HUES48 (cell line): Measurements from ENCODE around the gene GNG14.
"Not testable (repeated sequence)": the region's sequence is repeated elsewhere in the genome, so short reads cannot be mapped to it uniquely, and the experiment has no call there.

Experiments
- H3K27ac ChIP-seq: one replicate; pipeline ENCODE4 v1.7.0; 2013; ENCODE audit warnings: low read depth, low read length, inconsistent platforms
- H3K27me3 ChIP-seq: 2 replicates; pipeline ENCODE4 v1.6.1; 2013; ENCODE audit warnings: mild to moderate bottlenecking, low read length; ENCODE audit not compliant: control insufficient read depth, insufficient read depth
- H3K36me3 ChIP-seq: 2 replicates; pipeline ENCODE4 v1.6.1; 2013; ENCODE audit warnings: low read length; ENCODE audit not compliant: control insufficient read depth, insufficient read depth
- H3K4me1 ChIP-seq: 2 replicates; pipeline ENCODE4 v1.6.1; 2013; ENCODE audit warnings: mild to moderate bottlenecking, low read length; ENCODE audit not compliant: control insufficient read depth, insufficient read depth
- H3K4me3 ChIP-seq: 2 replicates; pipeline ENCODE4 v1.5.1; 2013; ENCODE audit warnings: mild to moderate bottlenecking, low read depth, low read length
- H3K9ac ChIP-seq: 2 replicates; pipeline ENCODE4 v1.6.1; 2013; ENCODE audit warnings: mild to moderate bottlenecking, low read depth, low read length, moderate library complexity
- H3K9me3 ChIP-seq: 2 replicates; pipeline ENCODE4 v1.6.1; 2013; ENCODE audit warnings: low read length; ENCODE audit not compliant: control insufficient read depth, insufficient read depth

The GNG14 gene

DNA sequence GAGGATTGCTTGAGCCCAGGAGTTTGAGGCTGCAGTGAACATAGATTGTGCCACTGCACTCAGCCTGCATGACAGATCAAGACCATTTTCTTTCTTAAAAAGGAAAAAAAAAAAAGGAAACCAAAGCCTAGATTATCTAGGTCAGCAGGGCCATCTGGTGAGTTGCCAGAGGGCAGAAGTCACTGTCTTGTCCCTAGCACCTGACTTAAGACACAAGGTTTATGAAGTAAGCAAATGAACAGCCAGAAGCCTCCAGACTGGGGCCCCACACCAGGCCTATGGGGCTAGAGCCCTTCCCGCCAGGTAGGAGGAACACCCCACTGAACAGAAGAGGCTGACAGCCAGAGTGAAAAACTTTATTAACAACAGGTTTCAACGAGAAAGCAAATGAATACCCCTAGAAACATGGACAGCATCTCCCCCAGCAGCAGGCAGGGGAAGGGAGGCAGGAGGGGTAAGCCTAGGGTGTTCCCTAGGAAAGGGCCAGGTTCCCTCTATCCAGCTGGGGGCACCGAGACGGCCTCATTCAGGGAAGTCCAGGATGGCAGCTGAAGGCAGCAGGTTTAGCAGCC lies 20.0 kb upstream of the GNG14 start:
- Histone ChIP-seq H3K36me3 (peaks cover 25% of the 10 kb centered on the region), H3K9ac (no peak overlapping the region), H3K27me3 (no peaks in the 10 kb centered on the region), H3K9me3 (no peaks in the 10 kb centered on the region), H3K4me1 (peaks cover 9% of the 10 kb centered on the region), H3K27ac (no peak overlapping the region), H3K4me3 (peak overlapping the region; percentile 94; the same call in 1 of the 2 replicates)

DNA sequence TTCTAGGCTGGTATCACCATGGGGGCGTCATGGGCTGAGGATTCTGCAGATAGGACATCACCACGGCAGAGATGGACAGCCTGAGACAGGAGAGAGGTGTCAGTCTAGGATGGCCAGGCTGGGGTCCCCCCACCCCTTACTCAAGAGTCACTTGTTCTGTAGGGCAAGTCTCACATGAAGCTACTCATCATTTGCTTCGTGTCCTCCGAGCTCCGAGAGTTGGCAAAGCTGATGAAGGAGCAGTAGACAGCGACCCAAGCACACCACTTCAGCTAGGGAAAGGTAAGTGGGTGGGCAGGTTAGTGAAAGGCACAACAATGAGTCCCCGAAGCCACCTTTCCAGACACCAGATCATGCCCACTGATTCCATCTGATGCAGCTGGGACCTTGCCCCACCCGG lies 19.5 kb upstream of the GNG14 start:
- Histone ChIP-seq H3K9me3 (no peaks in the 10 kb centered on the region), H3K9ac (no peak overlapping the region), H3K4me3 (peak overlapping the region; percentile 97), H3K36me3 (peaks cover 25% of the 10 kb centered on the region), H3K27me3 (no peaks in the 10 kb centered on the region), H3K27ac (no peak overlapping the region), H3K4me1 (peaks cover 9% of the 10 kb centered on the region)

DNA sequence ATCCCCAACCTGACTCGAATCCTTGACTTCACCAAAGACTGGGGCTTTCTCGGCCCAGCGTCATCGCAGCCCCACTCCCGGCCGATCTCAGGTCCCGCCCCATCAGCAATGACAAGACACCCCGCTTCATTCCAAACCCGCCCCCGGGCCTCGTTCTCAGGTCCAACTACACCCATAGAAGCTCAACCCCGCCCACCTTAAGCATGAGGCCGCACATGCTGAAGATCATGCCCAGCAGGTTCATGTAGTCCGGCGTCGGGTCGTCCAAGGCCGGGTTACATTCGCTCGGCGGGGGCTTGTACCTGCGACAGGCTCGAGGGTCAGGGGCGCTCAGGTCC lies 18.9 kb upstream of the GNG14 start:
- peaks cover 24% of the 10 kb centered on the region for H3K36me3 ChIP-seq
- no peaks in the 10 kb centered on the region for H3K27me3 ChIP-seq
- H3K4me1 ChIP-seq = peaks cover 9% of the 10 kb centered on the region
- no peaks in the 10 kb centered on the region for H3K9me3 ChIP-seq
- peak overlapping the region; percentile 87 for H3K9ac ChIP-seq
- H3K27ac ChIP-seq = peak overlapping the region; percentile 95
- peak overlapping the region; percentile 97 for H3K4me3 ChIP-seq

DNA sequence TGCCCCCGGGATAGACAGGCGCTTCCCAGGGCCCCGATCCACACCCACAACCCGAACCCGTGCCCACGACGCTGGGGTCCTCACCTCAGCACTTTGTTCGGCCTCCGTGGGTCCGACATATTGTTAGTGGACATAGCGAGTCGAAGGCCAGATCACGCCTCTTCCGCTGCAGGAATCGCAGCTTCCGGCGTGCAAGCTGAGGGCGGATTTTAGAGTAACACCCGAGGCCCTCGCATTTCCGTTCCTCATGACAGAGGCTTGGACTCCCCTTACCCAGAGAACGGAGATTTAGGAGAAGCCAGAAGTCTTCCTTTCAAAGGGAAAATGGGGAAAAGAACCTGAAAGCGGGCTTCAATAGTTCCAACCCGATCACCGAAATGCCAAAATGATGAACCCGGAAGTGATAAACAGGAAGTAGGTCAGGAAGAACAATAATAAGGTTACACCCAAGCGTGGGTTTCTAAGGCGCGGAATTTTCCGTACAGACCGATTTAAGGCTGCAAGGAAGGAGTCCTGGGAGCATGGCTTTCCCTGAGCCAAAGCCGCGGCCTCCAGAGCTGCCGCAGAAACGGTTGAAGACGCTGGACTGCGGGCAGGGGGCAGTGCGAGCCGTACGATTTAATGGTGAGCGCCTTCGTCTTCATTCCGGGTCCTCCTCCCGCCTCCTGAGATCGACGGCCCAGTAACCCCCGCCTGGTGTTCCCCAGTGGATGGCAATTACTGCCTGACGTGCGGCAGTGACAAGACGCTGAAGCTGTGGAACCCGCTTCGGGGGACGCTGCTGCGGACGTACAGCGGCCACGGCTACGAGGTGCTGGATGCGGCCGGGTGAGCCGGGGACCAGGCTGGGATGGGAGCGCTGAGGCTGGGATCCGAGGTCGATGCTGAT lies 18.3 kb upstream of the GNG14 start:
- Histone ChIP-seq H3K27ac (peak overlapping the region; percentile 95), H3K4me3 (peak overlapping the region; percentile 97), H3K9me3 (no peaks in the 10 kb centered on the region), H3K4me1 (peaks cover 9% of the 10 kb centered on the region), H3K36me3 (peaks cover 29% of the 10 kb centered on the region), H3K9ac (peak overlapping the region; percentile 87), H3K27me3 (no peaks in the 10 kb centered on the region)

DNA sequence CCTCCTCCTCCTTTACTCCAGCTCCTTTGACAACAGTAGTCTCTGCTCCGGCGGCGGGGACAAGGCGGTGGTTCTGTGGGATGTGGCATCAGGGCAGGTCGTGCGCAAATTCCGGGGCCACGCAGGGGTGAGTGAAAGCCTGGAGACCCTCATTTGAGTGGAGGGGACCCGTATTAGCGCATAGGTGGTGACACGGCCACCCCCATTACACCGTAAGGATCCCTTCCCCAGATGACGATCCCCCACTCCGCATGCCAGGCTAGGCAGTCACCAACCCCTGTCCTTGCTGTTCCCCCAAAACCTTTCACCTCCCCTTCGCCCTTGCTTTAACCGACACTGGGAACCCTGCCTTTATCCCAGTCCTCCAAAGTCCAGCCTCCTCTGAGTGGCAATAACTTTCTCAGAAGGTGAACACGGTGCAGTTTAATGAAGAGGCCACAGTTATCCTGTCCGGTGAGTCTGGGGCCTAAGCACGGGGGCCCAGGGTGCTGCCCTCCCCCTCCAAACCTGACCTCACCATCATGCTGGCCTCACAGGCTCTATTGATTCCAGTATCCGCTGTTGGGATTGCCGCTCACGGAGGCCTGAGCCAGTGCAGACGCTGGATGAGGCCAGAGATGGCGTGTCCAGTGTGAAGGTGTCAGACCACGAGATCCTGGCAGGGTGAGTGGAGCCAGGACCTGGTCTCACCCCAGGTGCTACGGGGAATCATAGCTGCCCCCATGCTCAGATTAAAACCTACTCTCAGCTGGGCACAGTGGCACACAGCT lies 17.5 kb upstream of the GNG14 start:
- Histone ChIP-seq H3K36me3 (peaks cover 28% of the 10 kb centered on the region), H3K27ac (peak overlapping the region; percentile 95)

DNA sequence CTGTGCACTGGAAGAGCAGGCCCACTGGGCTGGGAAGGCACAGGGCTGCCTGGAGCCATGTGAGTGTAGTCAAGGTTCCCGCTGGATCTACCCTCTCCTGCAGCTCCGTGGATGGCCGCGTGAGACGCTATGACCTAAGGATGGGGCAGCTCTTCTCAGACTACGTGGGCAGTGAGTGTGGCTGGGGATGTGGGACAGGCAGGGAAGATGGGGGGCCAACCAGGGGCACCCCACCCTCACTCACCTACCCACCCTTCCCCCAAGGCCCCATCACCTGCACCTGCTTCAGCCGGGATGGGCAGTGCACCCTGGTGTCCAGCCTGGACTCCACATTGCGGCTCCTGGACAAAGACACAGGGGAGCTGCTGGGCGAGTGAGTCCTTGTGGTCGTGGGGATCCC lies 15.1 kb upstream of the GNG14 start:
- Histone ChIP-seq H3K4me3 (no peak overlapping the region), H3K27ac (no peak overlapping the region), H3K9ac (no peak overlapping the region), H3K27me3 (no peaks in the 10 kb centered on the region), H3K36me3 (peaks cover 46% of the 10 kb centered on the region), H3K9me3 (no peaks in the 10 kb centered on the region), H3K4me1 (peaks cover 9% of the 10 kb centered on the region)

More for the DNA sequence above, 17.5 kb upstream of the GNG14 start:
- Histone ChIP-seq H3K27me3 (no peaks in the 10 kb centered on the region), H3K9me3 (no peaks in the 10 kb centered on the region), H3K9ac (peak overlapping the region; percentile 87), H3K4me1 (peaks cover 9% of the 10 kb centered on the region), H3K4me3 (peak overlapping the region; percentile 97)

DNA sequence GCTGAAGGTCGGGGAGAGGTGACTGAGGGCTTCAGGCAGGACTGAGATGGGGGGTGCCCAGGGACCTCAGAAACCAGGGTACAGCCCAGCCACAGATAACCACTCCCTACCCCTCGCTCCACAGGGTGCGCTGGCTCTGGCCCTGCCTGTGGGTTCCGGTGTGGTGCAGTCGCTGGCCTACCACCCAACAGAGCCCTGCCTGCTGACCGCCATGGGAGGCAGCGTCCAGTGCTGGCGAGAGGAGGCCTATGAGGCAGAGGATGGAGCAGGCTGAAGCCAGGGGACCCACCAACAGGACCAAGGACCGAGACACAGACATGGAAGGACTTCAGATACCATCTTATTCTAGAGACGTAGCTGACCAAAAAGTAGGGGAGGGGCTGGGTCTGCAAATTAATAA lies 12.4 kb upstream of the GNG14 start:
- H3K27me3 ChIP-seq = no peaks in the 10 kb centered on the region
- no peak overlapping the region for H3K4me3 ChIP-seq
- H3K4me1 ChIP-seq = peaks cover 2% of the 10 kb centered on the region; the same call in 1 of the 2 replicates
- no peak overlapping the region for H3K9ac ChIP-seq
- H3K27ac ChIP-seq = no peak overlapping the region
- peaks cover 67% of the 10 kb centered on the region for H3K36me3 ChIP-seq
- H3K9me3 ChIP-seq = no peaks in the 10 kb centered on the region

DNA sequence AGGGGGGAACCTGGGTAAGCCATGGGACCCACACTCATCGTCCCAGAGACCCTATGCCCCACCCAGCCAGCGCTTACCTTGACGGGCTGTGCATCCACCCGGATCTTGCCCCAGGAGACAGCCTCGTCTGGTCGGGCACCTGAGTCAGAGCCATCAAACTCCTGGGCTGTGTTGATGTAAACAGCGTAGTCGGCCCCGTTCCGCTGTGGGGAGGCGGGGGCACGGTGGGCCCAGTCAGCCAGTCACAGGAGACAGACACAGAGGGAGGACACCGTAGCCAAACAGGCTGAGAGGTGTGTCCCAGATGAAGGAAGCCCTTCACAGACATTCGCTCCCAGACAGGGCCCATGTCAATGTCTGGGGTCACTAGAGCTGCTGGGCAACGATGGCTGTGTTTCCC lies 11.9 kb upstream of the GNG14 start:
- Histone ChIP-seq H3K36me3 (peaks cover 67% of the 10 kb centered on the region), H3K27me3 (no peaks in the 10 kb centered on the region), H3K4me3 (no peak overlapping the region), H3K9ac (no peak overlapping the region), H3K9me3 (no peaks in the 10 kb centered on the region), H3K27ac (no peak overlapping the region), H3K4me1 (no peaks in the 10 kb centered on the region)

DNA sequence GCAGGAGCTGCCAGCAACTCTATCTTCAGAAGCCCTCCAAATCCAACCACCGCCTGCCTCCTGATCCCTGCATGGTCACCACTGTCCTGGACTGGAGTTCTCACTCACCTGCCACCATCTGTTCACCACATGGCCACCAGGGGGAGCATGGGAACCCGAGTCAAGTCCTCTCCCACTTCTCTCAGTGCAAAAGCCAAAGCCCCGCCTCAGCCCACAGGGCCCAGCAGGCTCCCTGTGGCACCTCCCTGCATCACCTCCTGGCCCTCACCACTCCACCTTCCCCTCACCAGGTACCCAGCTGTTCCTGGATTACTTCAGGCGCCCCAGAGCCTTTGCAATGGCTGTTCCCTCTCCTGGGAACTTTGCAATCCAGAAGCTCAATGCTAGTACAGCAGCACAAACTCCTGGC lies 11.4 kb upstream of the GNG14 start:
- no peak overlapping the region for H3K4me3 ChIP-seq
- H3K9ac ChIP-seq = no peak overlapping the region
- no peaks in the 10 kb centered on the region for H3K9me3 ChIP-seq
- no peaks in the 10 kb centered on the region for H3K4me1 ChIP-seq
- no peak overlapping the region for H3K27ac ChIP-seq
- peaks cover 67% of the 10 kb centered on the region for H3K36me3 ChIP-seq
- H3K27me3 ChIP-seq = no peaks in the 10 kb centered on the region

DNA sequence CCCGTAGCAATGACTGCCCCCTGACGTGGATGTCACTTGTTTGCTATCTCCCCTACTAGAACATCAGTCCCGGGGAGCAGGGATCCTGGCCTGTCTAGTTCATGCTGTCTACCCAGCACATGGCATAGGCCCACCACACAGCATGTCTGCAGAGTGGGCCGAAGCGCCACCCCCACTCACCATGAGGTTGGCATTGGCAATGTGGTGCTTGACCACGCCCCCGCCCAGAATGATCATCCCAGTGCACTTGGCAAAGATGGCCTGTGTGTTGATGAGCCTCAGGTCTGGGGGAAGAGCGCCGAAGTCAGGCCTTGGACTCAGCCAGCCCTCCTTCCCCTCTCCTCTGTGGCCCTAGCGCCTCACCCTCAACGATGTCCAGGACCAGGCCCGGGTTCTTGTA lies 10.9 kb upstream of the GNG14 start:
- Histone ChIP-seq H3K27me3 (no peaks in the 10 kb centered on the region), H3K9ac (no peak overlapping the region), H3K4me1 (no peaks in the 10 kb centered on the region), H3K9me3 (no peaks in the 10 kb centered on the region), H3K4me3 (no peak overlapping the region), H3K27ac (no peak overlapping the region), H3K36me3 (peaks cover 66% of the 10 kb centered on the region)

DNA sequence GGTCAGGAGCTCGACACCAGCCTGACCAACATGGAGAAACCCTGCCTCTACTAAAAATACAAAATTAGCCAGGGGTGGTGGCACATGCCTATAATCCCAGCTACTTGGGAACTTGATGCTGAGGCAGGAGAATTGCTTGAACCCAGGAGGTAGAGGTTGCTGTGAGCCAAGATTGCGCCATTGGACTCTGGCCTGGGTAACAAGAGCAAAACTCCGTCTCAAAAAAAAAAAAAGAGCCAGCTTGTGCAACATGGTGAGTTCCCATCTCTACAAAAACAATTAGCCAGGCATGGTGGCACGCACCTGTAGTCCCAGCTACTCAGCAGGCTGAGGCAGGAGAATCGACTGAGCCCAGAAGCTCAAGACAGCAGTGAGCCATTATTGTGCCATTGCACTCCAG lies 9.8 kb upstream of the GNG14 start:
- not testable (repeated sequence) for H3K27me3 ChIP-seq, H3K4me3 ChIP-seq, H3K27ac ChIP-seq, H3K4me1 ChIP-seq, H3K9me3 ChIP-seq, H3K9ac ChIP-seq
- H3K36me3 ChIP-seq = peaks cover 58% of the 10 kb centered on the region
